Measurements from ENCODE around the gene PLXNC1.

DNA sequence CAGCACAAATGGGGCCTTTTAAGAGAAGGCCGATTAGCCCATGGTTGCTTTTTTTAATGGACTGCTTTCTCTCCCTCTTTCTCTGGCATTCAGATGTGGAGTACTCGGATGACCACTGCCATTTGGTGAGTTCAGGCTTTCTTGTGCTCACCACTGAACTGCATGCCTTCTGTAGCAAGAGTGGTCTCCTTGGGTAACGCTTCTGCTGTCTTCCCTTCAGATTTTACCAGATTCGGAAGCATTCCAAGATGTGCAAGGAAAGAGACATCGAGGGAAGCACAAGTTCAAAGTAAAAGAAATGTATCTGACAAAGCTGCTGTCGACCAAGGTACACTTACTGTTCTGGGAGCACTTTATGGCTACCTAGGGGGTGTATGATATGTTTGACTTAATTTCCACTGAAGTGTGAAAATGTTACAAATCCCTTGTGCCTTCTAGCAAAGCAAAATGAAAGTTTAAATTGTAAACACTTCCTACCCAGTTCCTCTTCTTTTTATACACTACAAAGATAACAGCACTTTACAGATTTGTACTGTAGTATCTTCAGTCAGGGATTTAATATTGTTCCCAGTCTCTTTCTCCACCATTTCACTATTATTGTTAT lies 148.8 kb downstream of the PLXNC1 start:
- TF ChIP-seq, protein P1, sequence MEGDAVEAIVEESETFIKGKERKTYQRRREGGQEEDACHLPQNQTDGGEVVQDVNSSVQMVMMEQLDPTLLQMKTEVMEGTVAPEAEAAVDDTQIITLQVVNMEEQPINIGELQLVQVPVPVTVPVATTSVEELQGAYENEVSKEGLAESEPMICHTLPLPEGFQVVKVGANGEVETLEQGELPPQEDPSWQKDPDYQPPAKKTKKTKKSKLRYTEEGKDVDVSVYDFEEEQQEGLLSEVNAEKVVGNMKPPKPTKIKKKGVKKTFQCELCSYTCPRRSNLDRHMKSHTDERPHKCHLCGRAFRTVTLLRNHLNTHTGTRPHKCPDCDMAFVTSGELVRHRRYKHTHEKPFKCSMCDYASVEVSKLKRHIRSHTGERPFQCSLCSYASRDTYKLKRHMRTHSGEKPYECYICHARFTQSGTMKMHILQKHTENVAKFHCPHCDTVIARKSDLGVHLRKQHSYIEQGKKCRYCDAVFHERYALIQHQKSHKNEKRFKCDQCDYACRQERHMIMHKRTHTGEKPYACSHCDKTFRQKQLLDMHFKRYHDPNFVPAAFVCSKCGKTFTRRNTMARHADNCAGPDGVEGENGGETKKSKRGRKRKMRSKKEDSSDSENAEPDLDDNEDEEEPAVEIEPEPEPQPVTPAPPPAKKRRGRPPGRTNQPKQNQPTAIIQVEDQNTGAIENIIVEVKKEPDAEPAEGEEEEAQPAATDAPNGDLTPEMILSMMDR (IDR thresholded peaks at IDR 0.05; ENCODE audit: low read length), result no peak
- no peak for TF ChIP-seq EZH2 (IDR thresholded peaks at IDR 0.05; ENCODE audit: borderline replicate concordance, low read length)

All from OCI-LY1 (cell line).